Stimulated activated CD4-positive, alpha-beta T cell treated with anti-CD3 and anti-CD28 coated beads, Interleukin-1b, Interleukin-23, amount 100 ng/mL, for 24 hours (primary cell): ENCODE results near the gene THADA.

ENCODE experiments used
- DNase-seq, 4 experiments: peaks; one replicate each; pipeline ENCODE4 v3.0.0-alpha.2; 2020; ENCODE audit warnings: low read depth in 4 of 4, low spot score in 1 of 4

The THADA gene

DNA sequence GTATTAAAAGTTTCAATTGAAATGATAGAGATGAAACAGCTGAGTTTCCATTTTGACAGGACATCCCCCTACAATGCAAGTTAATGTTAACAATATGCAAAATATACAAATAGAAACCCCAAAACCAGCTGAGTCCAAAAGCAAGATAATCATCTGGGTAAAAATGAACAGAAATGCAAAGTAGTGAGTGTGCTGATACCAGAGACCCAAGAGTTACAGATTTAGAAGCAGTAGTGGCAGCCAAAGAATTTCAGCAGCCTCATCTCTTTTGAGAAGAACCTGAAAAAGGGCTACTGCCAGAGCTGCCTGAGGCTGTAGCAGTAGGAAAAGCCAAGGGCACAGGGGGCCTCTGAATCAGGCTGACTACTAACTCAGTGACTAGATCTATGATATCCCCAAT lies 82.6 kb downstream of the THADA start:
- no peak for DNase-seq

- DNase-seq: no peak
Measured at GRCh38 chr2:43511199-43511598, 84.6 kb downstream of the THADA start.

- DNase-seq: no peak
Measured at GRCh38 chr2:43509886-43510285, 86.0 kb downstream of the THADA start.

GRCh38 chr2:43508209-43508608 lies 87.6 kb downstream of the THADA start:
- no peak for DNase-seq

DNA sequence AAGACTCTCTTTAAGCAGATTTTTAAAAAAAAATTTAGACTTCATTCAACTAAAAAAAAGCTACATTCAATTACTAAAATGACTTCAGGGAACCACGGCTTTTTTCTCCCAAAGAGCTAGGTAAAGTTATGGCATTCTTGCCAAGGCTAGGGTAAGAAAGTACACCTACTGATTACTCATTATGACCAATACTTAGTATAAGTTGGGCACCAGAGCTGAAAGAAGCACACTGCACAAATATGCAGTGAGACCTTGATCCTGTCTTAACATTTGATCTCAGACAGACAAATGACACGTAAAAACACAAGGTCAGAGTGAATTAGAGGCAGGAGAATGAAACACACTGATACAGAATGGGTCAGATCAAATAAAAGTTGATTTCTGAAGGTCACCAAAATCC lies 88.7 kb downstream of the THADA start:
- no peak for DNase-seq

DNA sequence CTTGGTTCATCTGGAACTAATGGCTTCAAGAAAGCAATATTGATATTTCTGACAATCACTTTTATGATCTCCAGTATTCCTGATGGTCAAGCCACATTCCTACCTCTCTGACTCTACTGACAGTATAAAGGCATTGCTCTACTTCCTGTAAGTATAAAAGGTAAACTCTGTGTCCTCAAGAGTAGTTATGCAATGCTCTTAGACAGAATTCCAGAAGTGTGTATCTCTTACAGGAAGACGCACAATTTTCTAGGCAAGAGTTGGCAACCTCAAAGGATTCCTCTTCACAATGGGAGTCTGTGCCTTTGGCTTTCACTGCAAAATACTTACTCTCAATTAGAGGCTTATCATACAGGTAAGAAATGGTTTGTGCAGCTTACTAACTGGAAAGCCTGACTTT lies 100.1 kb downstream of the THADA start:
- DNase-seq: no peak

DNA sequence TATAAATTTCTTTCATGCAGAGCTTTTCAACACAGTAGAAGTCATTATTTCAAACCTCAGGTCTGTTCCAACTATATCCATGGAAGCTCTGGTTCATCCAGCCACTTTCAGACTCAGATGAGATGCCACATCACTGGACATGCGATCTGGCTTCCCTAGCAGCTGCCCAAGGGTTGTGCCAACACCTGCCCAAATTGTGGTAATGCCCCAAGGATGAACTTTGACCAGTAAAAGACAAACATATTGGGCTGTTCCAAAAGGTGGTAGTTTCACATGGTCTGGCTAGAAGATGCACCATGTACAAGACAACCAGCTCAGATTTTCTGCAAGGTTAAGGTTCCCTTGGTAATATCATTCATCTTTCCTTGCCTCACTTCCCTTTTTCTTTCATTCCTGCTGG lies 101.9 kb downstream of the THADA start:
- DNase-seq: no peak

DNA sequence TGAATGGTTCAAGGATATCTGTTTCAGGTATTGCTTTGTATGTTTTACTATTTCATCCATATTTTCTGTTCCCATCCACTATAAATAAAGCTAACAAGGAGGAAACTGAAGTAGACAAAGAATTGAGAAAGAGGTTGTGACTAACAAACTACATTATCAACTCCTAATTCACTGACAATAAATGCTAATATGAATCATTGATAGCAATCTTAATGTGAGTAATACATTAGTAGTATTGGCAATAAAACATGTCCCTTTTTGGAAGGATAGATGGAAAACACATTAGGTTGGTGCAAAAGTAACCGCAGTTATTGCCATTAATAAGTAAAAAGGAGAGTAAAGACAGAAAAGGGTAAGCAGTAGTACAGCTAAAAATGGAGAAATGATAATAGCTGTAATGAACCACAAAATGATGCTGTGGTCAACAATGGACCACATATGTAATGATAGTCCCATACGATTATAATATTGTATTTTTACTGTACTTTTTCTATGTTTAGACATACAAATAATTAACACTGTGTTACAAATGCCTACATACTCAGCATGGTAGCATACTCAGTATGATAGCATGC lies 104.7 kb downstream of the THADA start:
- DNase-seq: no peak

- DNase-seq: no peak
Measured at GRCh38 chr2:43490252-43490786, 105.5 kb downstream of the THADA start.

GRCh38 chr2:43488737-43489136 lies 107.1 kb downstream of the THADA start:
- DNase-seq: no peak

GRCh38 chr2:43486603-43487002 lies 109.2 kb downstream of the THADA start:
- no peak for DNase-seq

GRCh38 chr2:43484323-43484930 lies 111.4 kb downstream of the THADA start:
- no peak for DNase-seq

DNA sequence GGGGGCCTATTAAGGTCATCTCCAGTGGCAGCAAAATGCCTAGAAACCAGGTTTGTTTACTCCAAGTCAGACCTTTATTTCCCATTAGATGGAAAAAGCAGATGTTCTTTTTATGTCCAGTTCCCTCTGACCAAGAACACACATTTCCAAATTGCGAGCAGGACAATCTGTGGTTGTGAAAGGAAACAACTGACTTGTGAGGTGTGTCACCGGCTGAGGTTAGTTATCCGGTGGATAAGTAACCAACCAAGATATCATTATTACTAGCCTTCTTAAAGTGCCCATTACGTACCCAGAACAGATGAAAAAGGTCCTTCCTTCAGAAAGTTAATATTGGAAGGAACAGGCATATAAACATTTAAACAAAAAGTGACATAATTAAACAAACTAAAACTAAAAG lies 112.9 kb downstream of the THADA start:
- DNase-seq: no peak

DNA sequence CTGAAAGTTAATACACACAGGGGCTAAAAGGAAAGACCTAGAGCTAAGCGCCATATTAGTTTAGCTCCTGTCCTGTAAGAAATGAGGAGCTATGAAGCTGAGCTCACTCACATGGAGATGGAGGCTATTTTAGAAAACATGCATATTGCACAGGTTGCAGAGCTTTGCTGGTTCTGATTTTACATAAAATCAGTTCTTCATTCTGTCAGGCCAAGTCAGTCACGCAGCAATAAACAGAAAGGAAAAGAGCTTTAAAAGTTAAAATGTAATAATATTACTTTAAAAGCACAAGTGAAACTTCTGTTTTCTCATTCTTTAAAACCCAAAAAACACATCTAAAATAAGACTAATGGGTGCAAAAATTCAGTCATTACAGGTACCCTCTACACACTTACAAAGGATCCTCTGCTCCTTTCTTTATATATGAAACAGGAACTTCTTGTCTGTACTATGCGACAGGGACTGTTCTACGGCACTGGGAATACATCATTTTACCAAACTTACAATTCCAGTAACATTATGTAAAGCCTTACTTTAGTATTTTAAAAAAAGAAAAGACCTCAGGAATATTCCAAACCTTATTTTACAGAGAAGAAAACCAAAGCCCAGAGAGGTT lies 113.8 kb downstream of the THADA start:
- DNase-seq: no peak

GRCh38 chr2:43480874-43481273 lies 115.0 kb downstream of the THADA start:
- no peak for DNase-seq

DNA sequence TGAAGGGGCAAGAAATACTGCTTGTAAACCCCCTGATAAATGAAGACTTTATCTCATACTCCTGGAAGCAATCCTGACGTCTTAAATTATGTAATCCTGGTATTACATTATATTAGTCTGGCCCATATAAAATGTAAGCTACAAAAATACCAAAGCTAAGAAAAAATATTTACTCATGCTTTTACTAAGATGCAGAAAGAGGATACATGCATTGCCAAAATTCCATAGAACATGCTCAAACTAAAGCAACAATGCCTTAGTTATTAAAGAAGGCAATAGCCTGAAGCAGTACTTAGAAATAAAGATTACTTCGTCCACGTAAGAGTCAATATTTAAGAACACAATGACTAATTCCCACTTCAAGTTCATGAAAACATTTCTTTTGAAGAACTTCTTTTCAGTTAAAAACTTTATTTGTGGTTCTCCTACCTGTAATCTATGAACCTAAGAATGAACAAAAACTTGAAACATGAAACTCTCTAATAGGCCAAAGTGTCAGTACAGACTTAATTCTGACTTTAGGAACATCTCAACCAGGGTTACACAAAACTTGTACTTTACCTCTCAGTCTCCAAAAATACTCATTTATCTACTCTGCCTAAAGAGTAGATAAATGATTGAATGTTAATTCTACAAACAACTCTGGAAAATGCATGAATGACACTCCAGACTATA lies 117.3 kb downstream of the THADA start:
- DNase-seq: no peak

DNA sequence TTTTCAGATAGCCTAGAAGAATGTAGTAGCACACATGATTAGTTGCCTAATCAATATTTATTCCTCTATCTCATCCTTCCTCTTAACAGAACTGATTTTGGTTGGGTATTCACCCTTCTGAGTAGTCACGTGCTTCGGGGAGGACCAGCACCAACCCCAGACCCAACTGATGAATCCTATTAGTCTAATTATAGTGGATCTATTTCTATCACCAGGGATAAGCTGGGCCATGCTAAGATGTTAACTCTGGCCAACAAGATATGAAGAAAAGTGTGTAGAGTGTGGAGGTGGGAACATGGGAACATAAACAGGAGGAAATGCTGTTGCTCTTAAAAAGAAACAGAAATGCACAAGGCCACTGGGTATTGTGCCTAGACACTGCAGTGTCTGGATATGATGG lies 119.9 kb downstream of the THADA start:
- no peak for DNase-seq

DNA sequence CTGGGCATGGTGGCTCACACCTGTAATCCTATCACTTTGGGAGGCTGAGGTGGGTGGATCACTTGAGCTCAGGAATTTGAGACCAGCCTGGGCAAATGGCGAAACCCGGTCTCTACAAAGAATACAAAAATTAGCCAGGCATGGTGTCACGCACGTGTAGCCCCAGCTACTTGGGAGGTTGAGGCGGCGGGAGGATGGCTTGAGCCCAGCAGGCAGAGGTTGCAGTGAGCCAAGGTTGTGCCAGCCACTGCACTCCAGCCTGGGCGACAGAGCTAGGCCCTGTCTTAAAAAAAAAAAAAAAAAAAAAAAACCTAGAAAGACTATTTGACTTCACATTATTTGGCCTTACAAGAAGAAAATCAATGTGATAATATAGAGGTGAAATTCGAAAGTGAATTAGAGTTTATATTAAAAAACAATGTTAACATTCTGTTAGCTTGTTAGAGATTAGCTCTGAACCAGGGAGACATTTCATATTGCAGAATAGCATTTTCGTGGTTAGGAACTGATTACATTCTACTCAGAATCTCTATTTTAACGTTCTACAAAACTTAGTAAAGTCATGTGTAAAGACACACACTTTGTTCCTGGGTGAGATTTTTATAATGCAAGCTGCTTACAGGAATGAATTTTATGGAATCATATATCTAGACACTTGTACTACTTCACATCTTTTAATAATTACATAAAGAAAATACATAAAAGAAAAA lies 120.5 kb downstream of the THADA start:
- DNase-seq: no peak

DNA sequence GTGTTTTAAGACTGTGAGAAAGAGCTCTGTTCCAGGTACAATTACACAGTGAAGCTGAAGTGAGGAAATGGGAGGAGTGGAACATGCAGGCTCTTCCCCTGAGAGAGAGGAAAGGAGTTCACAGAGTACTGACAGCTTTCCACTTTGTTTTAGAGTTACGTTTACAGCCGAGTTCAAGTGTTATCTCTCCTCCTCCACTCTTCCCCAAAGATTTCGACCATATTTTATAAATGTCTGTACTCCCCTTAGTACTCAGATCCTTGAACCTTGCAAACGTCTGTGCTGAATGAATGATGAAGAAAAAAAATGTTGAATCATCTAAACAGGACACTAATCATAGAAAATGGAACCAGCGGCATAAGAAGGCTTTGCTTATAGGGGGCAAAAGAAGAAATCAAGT lies 121.6 kb downstream of the THADA start:
- no peak for DNase-seq

- DNase-seq: no peak
Measured at GRCh38 chr2:43473767-43474166, 122.1 kb downstream of the THADA start.

- DNase-seq: no peak
Measured at GRCh38 chr2:43472527-43473194, 123.2 kb downstream of the THADA start.
